Large intestine (tissue), 3 donors: ENCODE measurements around the gene RPAP2. TPM values are rescaled to one million over a fixed set of nuclear protein-coding genes. Genes with fewer than 3 reads are reported as not detected.
A peak's percentile ranks its signal among the peaks of the same experiment; 100 is the strongest.
"Not testable (repeated sequence)": the region's sequence is repeated elsewhere in the genome, so short reads cannot be mapped to it uniquely, and the experiment has no call there.

Experiments
- DNase-seq, 2 donors: peaks; one replicate each; pipeline versions ENCODE4 v3.0.0 to v3.0.0-alpha.2; 2013
- H3K27ac ChIP-seq: one replicate; pipeline ENCODE4 v1.5.1; 2013; ENCODE audit warnings: low read length
- H3K27me3 ChIP-seq: 2 replicates; pipeline ENCODE4 v1.6.1; 2013; ENCODE audit warnings: low read length; ENCODE audit not compliant: control insufficient read depth, insufficient read depth
- H3K36me3 ChIP-seq: 2 replicates; pipeline ENCODE4 v1.6.1; 2013; ENCODE audit warnings: low read length; ENCODE audit not compliant: control insufficient read depth, insufficient read depth
- H3K4me1 ChIP-seq: one replicate; pipeline ENCODE4 v1.6.1; 2013; ENCODE audit warnings: low read length; ENCODE audit not compliant: control insufficient read depth, insufficient read depth
- H3K4me3 ChIP-seq: one replicate; pipeline ENCODE4 v1.5.1; 2013; ENCODE audit warnings: low read length
- H3K9me3 ChIP-seq: one replicate; pipeline ENCODE4 v1.6.1; 2013; ENCODE audit warnings: mild to moderate bottlenecking, low read depth, low read length, moderate library complexity; ENCODE audit not compliant: control insufficient read depth
- WGBS: methylation state at CpG from one replicate; pipeline ENCODE4 v1.1.5; 2013; ENCODE audit warnings: low lambda C conversion rate; ENCODE audit not compliant: insufficient coverage; 5-methylcytosine and 5-hydroxymethylcytosine counted together
- polyA plus RNA-seq: library from polyadenylated mRNA; unstranded; fragments of 120-200 nt; gene quantifications from one replicate; pipeline ENCODE4 v1.2.1, GENCODE V29; 2013

RPAP2 gene
- polyA plus RNA-seq, 1 donor = 21.8 TPM

- not testable (repeated sequence) for H3K4me1 ChIP-seq, H3K9me3 ChIP-seq, H3K27ac ChIP-seq, H3K27me3 ChIP-seq, H3K4me3 ChIP-seq, DNase-seq
- peaks cover 18% of the 10 kb centered on the region for H3K36me3 ChIP-seq
- no CpG with 5 or more reads among the region's 2 CpGs for whole genome bisulfite sequencing
Observed at GRCh38 chr1:92281411-92281810, 17.4 kb upstream of the RPAP2 start.

DNA sequence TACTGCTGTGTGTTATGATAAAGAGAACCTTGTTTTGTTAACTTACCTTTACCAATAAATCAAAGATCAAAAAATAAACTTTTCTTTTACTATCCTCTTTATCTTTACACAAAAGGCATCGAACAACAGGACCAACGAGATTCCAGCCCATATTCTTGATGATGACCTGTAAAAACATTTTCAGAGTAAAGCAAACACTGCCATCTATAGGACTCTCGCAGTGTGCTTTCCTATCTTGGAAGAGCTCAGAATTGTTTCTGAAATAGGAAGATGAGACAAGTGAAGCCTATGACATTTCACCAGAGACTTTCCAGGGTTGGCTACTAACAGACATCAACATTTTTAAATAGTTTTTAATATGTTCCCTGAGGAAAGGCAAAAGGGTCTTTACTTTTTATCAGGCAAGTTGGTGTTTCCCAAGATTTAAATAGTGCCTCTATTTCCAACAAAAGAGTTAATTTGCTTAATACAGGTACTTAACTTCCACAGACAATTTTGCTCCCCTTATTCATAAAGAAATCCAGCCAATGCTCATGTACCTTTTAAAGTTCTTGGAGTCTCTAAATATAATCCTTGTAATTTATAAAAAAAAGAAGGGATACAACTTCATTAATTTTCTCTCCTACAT lies 7.4 kb upstream of the RPAP2 start:
- no peak overlapping the region for H3K4me3 ChIP-seq
- H3K27me3 ChIP-seq = no peaks in the 10 kb centered on the region
- H3K9me3 ChIP-seq = no peaks in the 10 kb centered on the region
- 0% methylated on average over 2 of the region's 3 CpGs for WGBS
- peak; percentile 22 to 28 for DNase-seq
- H3K27ac ChIP-seq = no peak overlapping the region
- H3K4me1 ChIP-seq = no peaks in the 10 kb centered on the region
- peaks cover 23% of the 10 kb centered on the region for H3K36me3 ChIP-seq

GRCh38 chr1:92298213-92298572 lies 666 bp upstream of the RPAP2 start:
- H3K27ac ChIP-seq = peak overlapping the region; percentile 99
- no CpG with 5 or more reads among the region's 3 CpGs for WGBS
- peaks cover 8% of the 10 kb centered on the region for H3K36me3 ChIP-seq
- no peak for DNase-seq
- H3K4me3 ChIP-seq = peak overlapping the region; percentile 99
- no peaks in the 10 kb centered on the region for H3K27me3 ChIP-seq
- no peaks in the 10 kb centered on the region for H3K9me3 ChIP-seq
- H3K4me1 ChIP-seq = no peaks in the 10 kb centered on the region

GRCh38 chr1:92299477-92300150 lies 755 bp downstream of the RPAP2 start:
- peak overlapping the region; percentile 99 for H3K4me3 ChIP-seq
- H3K27ac ChIP-seq = peak overlapping the region; percentile 99
- H3K27me3 ChIP-seq = no peaks in the 10 kb centered on the region
- H3K9me3 ChIP-seq = no peaks in the 10 kb centered on the region
- 16% methylated on average over 4 of the region's 11 CpGs for WGBS
- H3K36me3 ChIP-seq = peaks cover 9% of the 10 kb centered on the region
- H3K4me1 ChIP-seq = no peaks in the 10 kb centered on the region
- DNase-seq = peak in 1 of 2 donors; percentile 58

- Histone ChIP-seq H3K9me3 (no peaks in the 10 kb centered on the region), H3K36me3 (peaks cover 18% of the 10 kb centered on the region), H3K4me3 (no peak overlapping the region), H3K4me1 (no peaks in the 10 kb centered on the region), H3K27ac (no peak overlapping the region), H3K27me3 (no peaks in the 10 kb centered on the region)
- no CpG with 5 or more reads among the region's 5 CpGs for WGBS
- no peak for DNase-seq
Observed at GRCh38 chr1:92301021-92301420, 2.2 kb downstream of the RPAP2 start.

- H3K36me3 ChIP-seq = peaks cover 20% of the 10 kb centered on the region
Observed at GRCh38 chr1:92306020-92306419, 7.2 kb downstream of the RPAP2 start.

GRCh38 chr1:92307980-92308379 lies 9.1 kb downstream of the RPAP2 start:
- H3K36me3 ChIP-seq = peaks cover 29% of the 10 kb centered on the region
- WGBS = 88% methylated on average over 1 of the region's 4 CpGs
- no peaks in the 10 kb centered on the region for H3K4me1 ChIP-seq

More at GRCh38 chr1:92306020-92306419, 7.2 kb downstream of the RPAP2 start:
- no peaks in the 10 kb centered on the region for H3K27me3 ChIP-seq
- H3K4me1 ChIP-seq = no peaks in the 10 kb centered on the region
- no peak overlapping the region for H3K4me3 ChIP-seq
- DNase-seq = no peak
- H3K27ac ChIP-seq = no peak overlapping the region
- H3K9me3 ChIP-seq = no peaks in the 10 kb centered on the region

DNA sequence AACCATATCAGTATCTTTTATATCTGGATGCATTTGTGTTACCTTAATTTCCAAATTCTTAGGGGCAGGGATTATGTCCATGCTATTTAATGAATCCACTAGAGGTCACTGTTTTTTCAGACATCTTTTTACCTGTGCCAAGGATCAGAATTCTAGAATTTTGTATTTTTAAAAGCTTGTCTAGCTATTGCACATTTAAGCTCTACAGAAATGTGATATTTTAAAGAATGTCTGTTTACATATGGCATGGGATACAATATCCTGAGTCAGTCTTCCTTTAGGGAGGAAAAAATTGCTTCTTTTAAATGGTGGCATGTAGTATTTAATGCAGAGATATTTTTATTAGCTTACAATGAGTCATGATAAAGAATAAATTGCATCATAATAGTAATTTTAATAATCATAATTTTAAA lies 11.3 kb downstream of the RPAP2 start:
- H3K36me3 ChIP-seq = peaks cover 19% of the 10 kb centered on the region
- DNase-seq = peak in 1 of 2 donors; percentile 14
- no peaks in the 10 kb centered on the region for H3K9me3 ChIP-seq
- H3K4me3 ChIP-seq = no peak overlapping the region
- H3K27me3 ChIP-seq = no peaks in the 10 kb centered on the region
- H3K27ac ChIP-seq = no peak overlapping the region
- H3K4me1 ChIP-seq = no peaks in the 10 kb centered on the region

More at GRCh38 chr1:92307980-92308379, 9.1 kb downstream of the RPAP2 start:
- DNase-seq = no peak
- H3K9me3 ChIP-seq = no peaks in the 10 kb centered on the region
- no peak overlapping the region for H3K27ac ChIP-seq
- H3K27me3 ChIP-seq = no peaks in the 10 kb centered on the region
- no peak overlapping the region for H3K4me3 ChIP-seq

- Histone ChIP-seq H3K9me3 (no peaks in the 10 kb centered on the region), H3K36me3 (peaks cover 12% of the 10 kb centered on the region), H3K27ac (no peak overlapping the region), H3K4me3 (no peak overlapping the region), H3K27me3 (no peaks in the 10 kb centered on the region), H3K4me1 (no peaks in the 10 kb centered on the region)
- WGBS = 100% methylated on average over 1 of the region's 1 CpG
- no peak for DNase-seq
Observed at GRCh38 chr1:92314024-92314423, 15.2 kb downstream of the RPAP2 start.

DNA sequence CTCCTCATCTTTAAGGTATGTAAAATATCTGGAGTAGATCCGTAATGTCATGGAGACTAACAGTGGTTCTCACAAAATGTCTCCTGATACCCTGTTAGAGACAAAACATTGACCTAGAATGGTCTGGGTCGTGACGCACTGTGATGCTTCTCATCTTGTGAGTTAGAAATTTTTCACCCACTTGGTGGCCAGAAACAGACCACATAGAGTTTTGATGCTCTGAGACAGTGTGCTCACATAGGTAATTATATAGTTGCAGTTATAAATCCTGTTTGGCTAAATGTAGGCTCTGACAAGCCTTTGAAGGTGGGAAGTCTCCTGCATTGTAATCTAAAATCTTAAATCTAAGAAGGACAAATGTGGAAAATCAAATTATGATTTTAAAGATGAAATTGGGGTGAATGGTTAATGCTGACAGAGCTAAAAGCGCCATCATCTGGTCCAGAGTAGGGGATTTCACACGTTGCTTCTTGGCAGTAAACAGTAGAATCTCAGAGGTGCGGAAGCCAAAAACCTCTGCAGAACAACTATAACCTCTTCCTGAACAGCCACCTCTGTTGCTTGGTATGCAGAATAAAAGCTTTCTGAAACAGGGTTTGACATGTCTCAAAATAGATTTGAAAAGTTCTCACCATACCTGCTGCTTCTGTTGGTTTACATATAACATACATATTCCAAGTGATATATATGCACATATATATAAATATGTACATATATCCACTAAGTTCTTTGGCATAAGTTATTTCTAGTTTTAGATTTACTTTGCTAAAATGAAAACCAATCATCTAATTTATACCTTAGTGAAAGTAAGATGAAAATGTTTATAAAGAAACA lies 17.1 kb downstream of the RPAP2 start:
- H3K4me1 ChIP-seq = no peaks in the 10 kb centered on the region
- H3K27me3 ChIP-seq = no peaks in the 10 kb centered on the region
- H3K27ac ChIP-seq = no peak overlapping the region
- no CpG with 5 or more reads among the region's 6 CpGs for WGBS
- peaks cover 17% of the 10 kb centered on the region for H3K36me3 ChIP-seq
- no peak overlapping the region for H3K4me3 ChIP-seq
- H3K9me3 ChIP-seq = no peaks in the 10 kb centered on the region
- peak; percentile 12 to 14 for DNase-seq
